Calu3 (cell line): ENCODE measurements around the gene TM4SF20. TPM values are rescaled to one million over a fixed set of nuclear protein-coding genes. Genes with fewer than 3 reads are reported as not detected.
"Not testable (repeated sequence)": the region's sequence is repeated elsewhere in the genome, so short reads cannot be mapped to it uniquely, and the experiment has no call there.

Experiments used
- BruUV-seq: library from RNA; stranded (reverse); fragments of 400-500 nt; replicated peaks from 2 replicates; lab custom pipeline; 2021; lab: Mats Ljungman, UMichigan
- CTCF ChIA-PET: fragments of 300-600 bp; sonication (Branson Sonifier 250); formaldehyde crosslinking; loops from one replicate; lab custom pipeline; 2022; ENCODE audit warnings: antibody characterized with exemption; lab: Charles Lee
- DNase-seq: peaks from one replicate; pipeline ENCODE4 v3.0.0; 2022
- H3K27ac Mint-ChIP-seq: one replicate; pipeline ENCODE4 v1.8.0; 2022; ENCODE audit warnings: mixed read lengths; ENCODE audit not compliant: unreplicated experiment
- H3K27me3 Mint-ChIP-seq: one replicate; pipeline ENCODE4 v1.8.0; 2022; ENCODE audit warnings: mixed read lengths; ENCODE audit not compliant: unreplicated experiment
- H3K36me3 Mint-ChIP-seq: one replicate; pipeline ENCODE4 v1.8.0; 2022; ENCODE audit warnings: mild to moderate bottlenecking, moderate library complexity, mixed read lengths; ENCODE audit not compliant: insufficient read depth, unreplicated experiment
- H3K4me1 Mint-ChIP-seq: one replicate; pipeline ENCODE4 v1.8.0; 2022; ENCODE audit warnings: mild to moderate bottlenecking, low read depth, mixed read lengths; ENCODE audit not compliant: unreplicated experiment
- H3K4me3 Mint-ChIP-seq: one replicate; pipeline ENCODE4 v1.8.0; 2022; ENCODE audit warnings: mild to moderate bottlenecking, low read depth, moderate library complexity, mixed read lengths; ENCODE audit not compliant: unreplicated experiment
- H3K9me3 Mint-ChIP-seq: one replicate; pipeline ENCODE4 v1.8.0; 2022; ENCODE audit warnings: low read depth, mixed read lengths; ENCODE audit not compliant: unreplicated experiment
- CTCF ChIP-seq: fragments of 200-600 bp; IDR thresholded peaks from one replicate; pipeline ENCODE4 v1.8.0; 2022; ENCODE audit warnings: antibody characterized with exemption; ENCODE audit not compliant: unreplicated experiment
- intact Hi-C: fragments of 100-400 bp; cut with micrococcal nuclease; formaldehyde crosslinking; loops from one replicate; pipeline ENCODE4 v1.10.0; 2022; ENCODE audit not compliant: unreplicated experiment
- total RNA-seq: library from RNA; stranded (reverse); gene quantifications from 2 replicates; pipeline ENCODE4 v1.2.3, GENCODE V29; 2022

TM4SF20 gene
- total RNA-seq, 1 experiment from 2014 or later: not detected

GRCh38 chr2:227383686-227384085 lies 4.6 kb upstream of the TM4SF20 start:
- CTCF ChIA-PET: no interaction called here
- no TSS peak for BruUV-seq

GRCh38 chr2:227382241-227382835 lies 3.2 kb upstream of the TM4SF20 start:
- CTCF ChIA-PET: not testable (repeated sequence)

More at GRCh38 chr2:227383686-227384085, 4.6 kb upstream of the TM4SF20 start:
- no peak for DNase-seq
- no peaks in the 10 kb centered on the region for H3K9me3 Mint-ChIP-seq
- intact Hi-C loops: no loop called here
- H3K27me3 Mint-ChIP-seq: no peaks in the 10 kb centered on the region
- no peak overlapping the region for H3K27ac Mint-ChIP-seq
- H3K4me1 Mint-ChIP-seq: peaks cover 16% of the 10 kb centered on the region
- H3K4me3 Mint-ChIP-seq: no peak overlapping the region
- H3K36me3 Mint-ChIP-seq: no peaks in the 10 kb centered on the region
- no peak for TF ChIP-seq CTCF

DNA sequence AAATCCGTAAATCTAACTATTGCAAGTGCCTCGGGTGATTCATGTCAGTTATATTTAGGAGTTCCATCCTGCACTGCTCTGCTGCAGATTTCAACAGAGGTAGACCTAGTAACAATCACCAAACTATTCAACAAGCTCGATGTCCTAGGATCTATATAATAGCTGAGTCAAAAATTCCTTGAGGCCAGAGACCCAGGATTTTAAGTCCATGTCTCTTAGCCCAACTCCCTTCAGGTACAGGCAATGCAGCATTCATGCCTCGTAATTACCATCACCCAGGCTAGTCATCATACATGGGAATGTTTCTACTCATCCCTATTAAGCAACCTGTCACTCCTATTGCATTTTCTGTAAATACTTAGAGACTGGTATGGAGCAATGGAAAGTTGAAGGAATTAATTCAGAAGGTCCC lies 729 bp downstream of the TM4SF20 start:
- CTCF ChIA-PET: interaction anchor here (0.6 kb wide), 1 partner anchor 22 kb away, joined by 7 read pairs; no protein-coding TSS in a partner anchor
- no peaks in the 10 kb centered on the region for H3K36me3 Mint-ChIP-seq
- H3K27me3 Mint-ChIP-seq: no peaks in the 10 kb centered on the region
- H3K27ac Mint-ChIP-seq: no peak overlapping the region
- BruUV-seq: no TSS peak
- TF ChIP-seq CTCF: no peak
- H3K9me3 Mint-ChIP-seq: no peaks in the 10 kb centered on the region
- DNase-seq: no peak
- H3K4me1 Mint-ChIP-seq: peaks cover 33% of the 10 kb centered on the region
- intact Hi-C loops: no loop called here
- no peak overlapping the region for H3K4me3 Mint-ChIP-seq

More at GRCh38 chr2:227382241-227382835, 3.2 kb upstream of the TM4SF20 start:
- H3K4me3 Mint-ChIP-seq, H3K27ac Mint-ChIP-seq, H3K9me3 Mint-ChIP-seq, intact Hi-C loops, DNase-seq, BruUV-seq, H3K27me3 Mint-ChIP-seq, H3K36me3 Mint-ChIP-seq: not testable (repeated sequence)
- H3K4me1 Mint-ChIP-seq: peaks cover 24% of the 10 kb centered on the region

GRCh38 chr2:227377467-227378351 lies 1.4 kb downstream of the TM4SF20 start:
- intact Hi-C loops: no loop called here

More at GRCh38 chr2:227377467-227378351, 1.4 kb downstream of the TM4SF20 start:
- H3K36me3 Mint-ChIP-seq: no peaks in the 10 kb centered on the region
- DNase-seq: no peak
- CTCF ChIA-PET: no interaction called here
- no peaks in the 10 kb centered on the region for H3K9me3 Mint-ChIP-seq
- TF ChIP-seq CTCF: no peak
- no peaks in the 10 kb centered on the region for H3K27me3 Mint-ChIP-seq
- peaks cover 33% of the 10 kb centered on the region for H3K4me1 Mint-ChIP-seq
- BruUV-seq: no TSS peak
- H3K4me3 Mint-ChIP-seq: no peak overlapping the region
- no peak overlapping the region for H3K27ac Mint-ChIP-seq
